ENCODE data around the gene PRAMEF33.
"Not testable (repeated sequence)": the region's sequence is repeated elsewhere in the genome, so short reads cannot be mapped to it uniquely, and the experiment has no call there.

Gene PRAMEF33

GRCh38 chr1:13298699-13299098 is 4.6 kb upstream of the PRAMEF33 start:
- not testable (repeated sequence) for H3K4me2 ChIP-seq (ENCODE audit: low read length); H3K36me3 ChIP-seq (replicated peaks; ENCODE audit: low read depth, low read length); H3K9ac ChIP-seq (ENCODE audit: low read length); H3K9me3 ChIP-seq (ENCODE audit: insufficient read depth, low read length); H3K79me2 ChIP-seq (ENCODE audit: low read length); H4K20me1 ChIP-seq (ENCODE audit: insufficient read depth, low read length); H3K27me3 ChIP-seq (ENCODE audit: low read depth, low read length); H3K27ac ChIP-seq (ENCODE audit: low read length); H2AFZ ChIP-seq (ENCODE audit: low read depth, low read length); H3K4me1 ChIP-seq (ENCODE audit: low read length); H3K4me3 ChIP-seq (ENCODE audit: low read length)

GRCh38 chr1:13302197-13302596 is 1.1 kb upstream of the PRAMEF33 start:
- not testable (repeated sequence) for H3K9me3 ChIP-seq (ENCODE audit: insufficient read depth, low read length); H4K20me1 ChIP-seq (ENCODE audit: insufficient read depth, low read length); H3K4me2 ChIP-seq (ENCODE audit: low read length); H3K79me2 ChIP-seq (ENCODE audit: low read length); H3K27me3 ChIP-seq (ENCODE audit: low read depth, low read length); H3K36me3 ChIP-seq (replicated peaks; ENCODE audit: low read depth, low read length); H2AFZ ChIP-seq (ENCODE audit: low read depth, low read length); H3K27ac ChIP-seq (ENCODE audit: low read length); H3K9ac ChIP-seq (ENCODE audit: low read length); H3K4me1 ChIP-seq (ENCODE audit: low read length); H3K4me3 ChIP-seq (ENCODE audit: low read length)

GRCh38 chr1:13315281-13315680 is 11.9 kb downstream of the PRAMEF33 start, which contains the start of gene PRAMEF15:
Gene PRAMEF15 (plus strand): TSS chr1:13315581. CDS start chr1:13318408, 2,827 bp downstream.
- H3K4me1 ChIP-seq (ENCODE audit: low read length); H3K27me3 ChIP-seq (ENCODE audit: low read depth, low read length); H3K4me3 ChIP-seq (ENCODE audit: low read length); H3K9ac ChIP-seq (ENCODE audit: low read length); H3K9me3 ChIP-seq (ENCODE audit: insufficient read depth, low read length); H2AFZ ChIP-seq (ENCODE audit: low read depth, low read length); H3K79me2 ChIP-seq (ENCODE audit: low read length); H3K36me3 ChIP-seq (replicated peaks; ENCODE audit: low read depth, low read length); H3K4me2 ChIP-seq (ENCODE audit: low read length); H4K20me1 ChIP-seq (ENCODE audit: insufficient read depth, low read length); H3K27ac ChIP-seq (ENCODE audit: low read length): not testable (repeated sequence)

GRCh38 chr1:13342496-13342895 is 39.2 kb downstream of the PRAMEF33 start:
- H3K27ac ChIP-seq (ENCODE audit: low read length); H3K36me3 ChIP-seq (replicated peaks; ENCODE audit: low read depth, low read length); H4K20me1 ChIP-seq (ENCODE audit: insufficient read depth, low read length); H3K9ac ChIP-seq (ENCODE audit: low read length); H3K79me2 ChIP-seq (ENCODE audit: low read length); H2AFZ ChIP-seq (ENCODE audit: low read depth, low read length); H3K4me2 ChIP-seq (ENCODE audit: low read length); H3K27me3 ChIP-seq (ENCODE audit: low read depth, low read length); H3K9me3 ChIP-seq (ENCODE audit: insufficient read depth, low read length); H3K4me1 ChIP-seq (ENCODE audit: low read length); H3K4me3 ChIP-seq (ENCODE audit: low read length): not testable (repeated sequence)

GRCh38 chr1:13347034-13347433 is 43.7 kb downstream of the PRAMEF33 start, which contains the start of gene PRAMEF14:
Gene PRAMEF14 (minus strand): TSS chr1:13347134. CDS start chr1:13345314, 1,820 bp downstream.
- H3K36me3 ChIP-seq (replicated peaks; ENCODE audit: low read depth, low read length); H3K27me3 ChIP-seq (ENCODE audit: low read depth, low read length); H4K20me1 ChIP-seq (ENCODE audit: insufficient read depth, low read length); H3K27ac ChIP-seq (ENCODE audit: low read length); H3K4me2 ChIP-seq (ENCODE audit: low read length); H2AFZ ChIP-seq (ENCODE audit: low read depth, low read length); H3K9ac ChIP-seq (ENCODE audit: low read length); H3K4me1 ChIP-seq (ENCODE audit: low read length); H3K4me3 ChIP-seq (ENCODE audit: low read length); H3K79me2 ChIP-seq (ENCODE audit: low read length); H3K9me3 ChIP-seq (ENCODE audit: insufficient read depth, low read length): not testable (repeated sequence)

- H3K4me2 ChIP-seq (ENCODE audit: low read length); H3K9me3 ChIP-seq (ENCODE audit: insufficient read depth, low read length); H3K9ac ChIP-seq (ENCODE audit: low read length); H3K4me3 ChIP-seq (ENCODE audit: low read length); H3K36me3 ChIP-seq (replicated peaks; ENCODE audit: low read depth, low read length); H3K27me3 ChIP-seq (ENCODE audit: low read depth, low read length); H3K27ac ChIP-seq (ENCODE audit: low read length); H4K20me1 ChIP-seq (ENCODE audit: insufficient read depth, low read length); H3K4me1 ChIP-seq (ENCODE audit: low read length); H3K79me2 ChIP-seq (ENCODE audit: low read length); H2AFZ ChIP-seq (ENCODE audit: low read depth, low read length): not testable (repeated sequence)
Observed at GRCh38 chr1:13353476-13353875, 50.1 kb downstream of the PRAMEF33 start.

GRCh38 chr1:13354475-13354874 is 51.1 kb downstream of the PRAMEF33 start:
- not testable (repeated sequence) for H3K27me3 ChIP-seq (ENCODE audit: low read depth, low read length); H3K79me2 ChIP-seq (ENCODE audit: low read length); H3K27ac ChIP-seq (ENCODE audit: low read length); H3K9me3 ChIP-seq (ENCODE audit: insufficient read depth, low read length); H4K20me1 ChIP-seq (ENCODE audit: insufficient read depth, low read length); H3K4me1 ChIP-seq (ENCODE audit: low read length); H3K36me3 ChIP-seq (replicated peaks; ENCODE audit: low read depth, low read length); H2AFZ ChIP-seq (ENCODE audit: low read depth, low read length); H3K4me3 ChIP-seq (ENCODE audit: low read length); H3K4me2 ChIP-seq (ENCODE audit: low read length); H3K9ac ChIP-seq (ENCODE audit: low read length)
